Activated naive CD8-positive, alpha-beta T cell (primary cell): ENCODE measurements around the gene SGCB.

Experiments
- H3K27ac Mint-ChIP-seq: one replicate; pipeline ENCODE4 v1.8.0; 2021; ENCODE audit warnings: mixed read lengths
- H3K27me3 Mint-ChIP-seq: one replicate; pipeline ENCODE4 v1.8.0; 2021; ENCODE audit warnings: mixed read lengths
- H3K36me3 Mint-ChIP-seq: one replicate; pipeline ENCODE4 v1.8.0; 2021; ENCODE audit warnings: mixed read lengths
- H3K4me1 Mint-ChIP-seq: one replicate; pipeline ENCODE4 v1.8.0; 2021; ENCODE audit warnings: low read depth, mixed read lengths
- H3K4me3 Mint-ChIP-seq: one replicate; pipeline ENCODE4 v1.8.0; 2021; ENCODE audit warnings: mild to moderate bottlenecking, mixed read lengths
- H3K9me3 Mint-ChIP-seq: one replicate; pipeline ENCODE4 v1.8.0; 2021; ENCODE audit warnings: low read depth, mixed read lengths

SGCB gene

DNA sequence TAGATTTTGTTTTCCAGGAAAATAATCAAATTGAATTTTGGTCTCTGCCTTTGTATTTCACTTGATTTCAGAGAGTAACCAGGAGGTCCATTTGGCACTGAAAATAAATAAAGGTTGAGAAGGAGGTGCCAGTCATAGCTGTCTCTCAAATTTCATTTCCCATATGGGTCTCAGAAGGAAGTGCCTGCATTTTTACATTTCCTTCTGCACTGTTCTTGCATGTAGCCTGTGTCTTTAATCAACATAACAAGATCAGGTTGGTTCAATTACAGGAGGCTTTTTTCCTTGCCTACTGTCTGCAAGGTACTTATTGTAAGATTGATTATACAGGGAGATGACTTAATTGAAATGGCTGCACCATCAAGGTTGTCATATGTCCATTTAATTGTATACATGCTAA, 33.7 kb downstream of the SGCB start:
- no peaks in the 10 kb centered on the region for H3K36me3 Mint-ChIP-seq
- H3K9me3 Mint-ChIP-seq: no peaks in the 10 kb centered on the region
- no peaks in the 10 kb centered on the region for H3K27me3 Mint-ChIP-seq
- no peak overlapping the region for H3K4me3 Mint-ChIP-seq
- no peaks in the 10 kb centered on the region for H3K4me1 Mint-ChIP-seq
- no peak overlapping the region for H3K27ac Mint-ChIP-seq

DNA sequence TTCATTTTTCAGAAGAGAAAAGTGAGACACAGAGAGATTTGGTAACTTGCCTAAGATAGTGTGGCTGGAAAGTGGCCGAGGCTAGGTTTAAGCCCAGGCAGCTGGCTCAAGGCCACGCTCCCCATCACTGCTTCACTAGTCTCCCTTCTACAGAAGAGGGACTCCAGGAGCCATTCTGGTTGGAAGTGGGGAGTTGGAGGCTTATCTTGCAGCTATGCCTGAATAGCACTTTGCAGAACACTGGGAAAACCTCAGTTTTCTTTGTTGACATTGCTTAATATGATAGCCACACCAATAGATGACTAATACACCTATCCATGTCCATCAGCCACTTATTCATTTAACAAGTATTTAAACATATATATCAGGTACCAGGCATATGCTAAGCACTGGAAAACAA, 36.5 kb downstream of the SGCB start:
- H3K4me1 Mint-ChIP-seq: no peaks in the 10 kb centered on the region
- no peaks in the 10 kb centered on the region for H3K36me3 Mint-ChIP-seq
- no peak overlapping the region for H3K27ac Mint-ChIP-seq
- no peaks in the 10 kb centered on the region for H3K9me3 Mint-ChIP-seq
- H3K4me3 Mint-ChIP-seq: no peak overlapping the region
- peaks cover 1% of the 10 kb centered on the region for H3K27me3 Mint-ChIP-seq

DNA sequence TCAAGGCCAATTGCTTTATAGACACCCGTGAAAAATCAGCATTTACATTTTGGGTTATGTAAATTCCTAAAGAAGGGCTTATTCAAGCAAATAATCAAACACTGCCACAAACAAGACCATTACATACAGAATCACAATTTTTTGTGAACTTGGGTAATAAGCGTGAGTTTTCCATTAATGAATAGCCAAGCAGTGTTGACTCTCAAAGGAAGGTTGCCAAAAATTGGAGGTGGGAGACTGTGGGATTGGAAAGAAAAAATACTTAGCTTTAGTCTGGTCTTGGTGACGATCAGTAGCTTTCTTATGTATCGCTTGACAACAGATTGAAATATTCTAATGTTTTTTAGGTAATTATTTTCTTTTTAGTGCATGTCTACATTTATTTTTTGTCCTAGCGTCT, 38.8 kb downstream of the SGCB start:
- no peaks in the 10 kb centered on the region for H3K36me3 Mint-ChIP-seq
- H3K4me3 Mint-ChIP-seq: no peak overlapping the region
- H3K27me3 Mint-ChIP-seq: peaks cover 1% of the 10 kb centered on the region
- no peak overlapping the region for H3K27ac Mint-ChIP-seq
- H3K4me1 Mint-ChIP-seq: no peaks in the 10 kb centered on the region
- H3K9me3 Mint-ChIP-seq: no peaks in the 10 kb centered on the region

GRCh38 chr4:51998837-51999236, 39.3 kb downstream of the SGCB start:
- H3K36me3 Mint-ChIP-seq: no peaks in the 10 kb centered on the region
- no peak overlapping the region for H3K27ac Mint-ChIP-seq
- H3K4me1 Mint-ChIP-seq: no peaks in the 10 kb centered on the region
- no peak overlapping the region for H3K4me3 Mint-ChIP-seq
- H3K27me3 Mint-ChIP-seq: peaks cover 1% of the 10 kb centered on the region
- no peaks in the 10 kb centered on the region for H3K9me3 Mint-ChIP-seq

DNA sequence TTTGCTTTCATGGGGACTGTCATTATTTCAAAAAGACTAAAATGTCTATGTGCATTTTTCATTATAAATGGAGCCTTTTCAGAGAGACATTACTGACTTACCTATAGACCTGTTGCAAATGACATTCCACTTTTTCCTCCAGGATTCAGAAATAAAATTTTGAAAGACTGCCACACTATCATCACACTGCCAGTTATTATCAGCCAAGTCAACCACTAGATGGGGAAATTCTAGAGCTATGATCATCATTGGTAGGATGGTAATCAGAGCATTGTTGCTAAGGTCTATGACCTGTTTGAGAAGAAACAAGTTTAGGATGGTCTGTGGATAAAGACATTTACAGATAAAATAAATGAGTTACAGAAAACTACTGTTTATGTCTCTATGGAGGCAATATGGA, 40.5 kb downstream of the SGCB start:
- Mint-ChIP-seq H3K4me1 (no peaks in the 10 kb centered on the region), H3K9me3 (no peaks in the 10 kb centered on the region), H3K4me3 (no peak overlapping the region), H3K27me3 (peaks cover 4% of the 10 kb centered on the region), H3K27ac (no peak overlapping the region), H3K36me3 (no peaks in the 10 kb centered on the region)

GRCh38 chr4:51995647-51996220, 42.4 kb downstream of the SGCB start:
- Mint-ChIP-seq H3K4me3 (no peak overlapping the region), H3K4me1 (no peaks in the 10 kb centered on the region), H3K9me3 (no peaks in the 10 kb centered on the region), H3K27me3 (peaks cover 5% of the 10 kb centered on the region), H3K36me3 (no peaks in the 10 kb centered on the region), H3K27ac (no peak overlapping the region)
